HG03139 (cell line): ENCODE data around the gene CMTM5.
"Not testable (repeated sequence)": the region's sequence is repeated elsewhere in the genome, so short reads cannot be mapped to it uniquely, and the experiment has no call there.

Experiments used
- ATAC-seq: cut with Tn5 transposase; IDR thresholded peaks from one replicate; pipeline ENCODE4 v1.9.1; 2021; ENCODE audit not compliant: unreplicated experiment

The CMTM5 gene

GRCh38 chr14:23396126-23396525 lies 19.3 kb downstream of the CMTM5 start:
- no peak for ATAC-seq

GRCh38 chr14:23396781-23397407 lies 20.0 kb downstream of the CMTM5 start:
- no peak for ATAC-seq

- ATAC-seq: no peak
These were observed 21.5 kb downstream of the CMTM5 start for GRCh38 chr14:23398348-23398747.

- ATAC-seq: no peak
These were observed 22.3 kb downstream of the CMTM5 start for GRCh38 chr14:23399136-23399535.

- ATAC-seq: no peak
These were observed 22.7 kb downstream of the CMTM5 start for GRCh38 chr14:23399591-23399990.

- ATAC-seq: not testable (repeated sequence)
These were observed 23.8 kb downstream of the CMTM5 start for GRCh38 chr14:23400496-23401149.

GRCh38 chr14:23401291-23401690 lies 24.4 kb downstream of the CMTM5 start:
- no peak for ATAC-seq

- ATAC-seq: no peak
These were observed 25.7 kb downstream of the CMTM5 start for GRCh38 chr14:23402296-23403138.

GRCh38 chr14:23403139-23403438 lies 26.2 kb downstream of the CMTM5 start:
- no peak for ATAC-seq

GRCh38 chr14:23403908-23404307 lies 27.1 kb downstream of the CMTM5 start:
- ATAC-seq: no peak

GRCh38 chr14:23404331-23404900 lies 27.6 kb downstream of the CMTM5 start:
- no peak for ATAC-seq

GRCh38 chr14:23405096-23405495 lies 28.2 kb downstream of the CMTM5 start:
- no peak for ATAC-seq

- no peak for ATAC-seq
These were observed 28.7 kb downstream of the CMTM5 start for GRCh38 chr14:23405516-23406025.

- ATAC-seq: no peak
These were observed 29.4 kb downstream of the CMTM5 start for GRCh38 chr14:23406244-23406643.

GRCh38 chr14:23406725-23407355 lies 30.0 kb downstream of the CMTM5 start:
- ATAC-seq: no peak

- ATAC-seq: no peak
These were observed 30.9 kb downstream of the CMTM5 start, which contains the start of gene MYH6 for GRCh38 chr14:23407516-23408306. MYH6 (minus strand) TSS chr14:23408273; CDS start chr14:23407223, 1,050 bp downstream.

- no peak for ATAC-seq
These were observed 31.4 kb downstream of the CMTM5 start for GRCh38 chr14:23408307-23408630.

GRCh38 chr14:23409475-23409874 lies 32.6 kb downstream of the CMTM5 start:
- ATAC-seq: no peak

GRCh38 chr14:23409966-23410635 lies 33.3 kb downstream of the CMTM5 start:
- no peak for ATAC-seq
